Dedifferentiated amniotic fluid mesenchymal stem cell (primary cell): Measurements from ENCODE around the gene C1orf94.

Experiments
- DNase-seq: peaks from one replicate; pipeline ENCODE4 v3.0.0-alpha.2; 2016; ENCODE audit errors: extremely low spot score

The C1orf94 gene

DNA sequence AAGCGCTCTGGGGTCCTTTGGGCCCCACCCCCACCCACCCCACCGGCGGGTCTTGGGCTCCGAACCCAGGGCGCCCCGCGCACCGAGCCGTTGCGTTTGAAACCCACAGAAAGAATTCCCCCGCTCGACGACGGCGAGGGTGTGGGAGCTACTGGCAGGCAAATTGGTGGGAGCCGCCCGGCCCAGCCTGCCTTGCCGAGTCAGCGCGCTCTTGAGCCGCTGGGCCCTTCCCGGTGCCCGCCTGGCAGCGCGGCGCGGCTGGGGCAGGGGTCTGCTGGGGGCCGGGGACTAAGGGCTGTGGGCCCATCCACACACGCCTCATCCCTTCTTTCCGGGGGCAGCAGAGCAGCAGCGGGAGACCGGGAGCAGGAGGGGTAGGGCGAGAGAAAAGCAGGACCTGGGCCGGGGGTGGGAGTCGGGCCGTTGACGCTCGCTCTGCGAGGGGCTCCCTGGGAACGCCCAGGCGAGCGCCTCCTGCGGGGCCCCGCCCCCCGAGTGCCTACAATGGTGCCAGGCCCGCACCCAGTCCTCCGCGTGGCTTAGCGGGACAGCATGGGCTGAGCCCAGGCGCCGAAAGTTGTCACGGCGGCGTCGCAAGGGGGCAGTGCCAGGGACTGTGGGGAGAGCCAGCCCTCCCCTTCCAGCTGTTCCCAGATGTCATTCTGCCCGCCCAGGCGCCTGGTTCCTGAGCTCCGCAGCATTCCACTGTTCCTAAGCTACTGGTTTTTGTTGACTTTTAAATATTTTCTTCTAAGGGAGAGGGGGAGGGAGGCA is at the start of gene C1orf94:
TSS of gene C1orf94 (plus strand) at position 78 of the 774 bp plus-strand sequence. CDS start 883 bp downstream, outside the sequence.
- DNase-seq: no peak

- DNase-seq: no peak
Measured at GRCh38 chr1:34127006-34128000, 49.4 kb upstream of the C1orf94 start.

- DNase-seq: no peak
Measured at GRCh38 chr1:34128186-34128889, 48.4 kb upstream of the C1orf94 start.

GRCh38 chr1:34129630-34130029 is 47.1 kb upstream of the C1orf94 start:
- no peak for DNase-seq

DNA sequence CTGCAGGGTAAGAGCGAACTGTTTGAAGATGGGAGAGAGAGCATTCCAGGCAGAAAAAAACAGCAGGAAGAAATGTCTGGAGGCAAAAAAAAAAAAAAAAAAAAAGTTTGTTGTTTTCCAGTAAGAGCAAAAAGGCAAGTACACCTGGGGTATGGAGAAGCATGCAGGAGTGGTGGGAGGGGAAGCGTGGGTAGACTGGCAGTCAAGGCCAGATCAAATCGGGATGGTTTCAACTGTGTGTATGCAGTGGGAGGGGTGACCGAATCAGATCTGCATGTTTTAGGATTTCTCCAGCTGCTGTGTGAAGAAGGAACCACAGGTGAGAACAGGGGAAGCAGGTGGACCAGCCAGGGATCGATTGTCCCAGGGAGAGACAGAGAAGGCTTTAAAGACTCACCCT is 46.4 kb upstream of the C1orf94 start:
- no peak for DNase-seq

- no peak for DNase-seq
Measured at GRCh38 chr1:34131396-34132160, 45.1 kb upstream of the C1orf94 start.

- no peak for DNase-seq
Measured at GRCh38 chr1:34132161-34132420, 44.6 kb upstream of the C1orf94 start.

DNA sequence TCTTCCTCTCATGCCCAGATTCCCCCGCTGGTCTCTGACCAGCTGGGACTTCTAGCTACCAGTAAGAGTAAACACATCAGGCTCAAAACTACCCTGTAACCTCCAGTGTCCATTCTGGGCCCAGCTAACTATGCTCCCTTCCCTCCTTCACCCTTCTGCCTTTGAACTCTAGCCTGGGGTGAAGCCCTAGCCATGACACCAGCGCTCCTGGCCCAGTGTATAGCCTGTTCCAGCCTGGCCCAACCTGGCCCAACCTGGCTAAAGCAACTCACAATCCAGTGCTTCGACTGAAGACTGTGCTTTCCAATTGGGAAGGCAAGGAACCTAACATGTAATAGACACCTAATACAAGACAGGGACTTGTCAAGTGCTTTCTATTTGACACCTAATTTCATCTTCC is 39.3 kb upstream of the C1orf94 start:
- no peak for DNase-seq

- DNase-seq: no peak
Measured at GRCh38 chr1:34140011-34140676, 36.6 kb upstream of the C1orf94 start.

GRCh38 chr1:34143975-34144374 is 32.7 kb upstream of the C1orf94 start:
- no peak for DNase-seq

DNA sequence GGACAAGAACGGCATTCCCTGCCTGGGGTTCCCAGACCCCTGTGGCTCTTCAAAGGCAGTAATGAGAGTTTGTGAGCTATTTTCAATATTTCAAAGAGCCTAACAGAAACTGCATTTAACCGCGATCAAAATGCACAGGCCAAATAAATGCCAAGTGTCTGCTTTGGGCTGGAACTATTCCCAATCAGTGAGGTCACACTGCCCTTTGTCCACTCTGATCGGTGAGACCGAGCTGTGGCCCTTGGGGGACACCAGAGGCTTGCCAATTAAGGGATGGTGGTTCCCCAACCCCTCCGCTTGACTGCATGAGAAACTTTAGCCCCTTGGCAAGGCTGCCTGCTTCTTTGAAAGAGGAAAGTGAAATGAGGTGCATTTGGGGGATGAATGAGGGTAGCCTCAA is 31.9 kb upstream of the C1orf94 start:
- DNase-seq: no peak

- no peak for DNase-seq
Measured at GRCh38 chr1:34147301-34147700, 29.4 kb upstream of the C1orf94 start.

DNA sequence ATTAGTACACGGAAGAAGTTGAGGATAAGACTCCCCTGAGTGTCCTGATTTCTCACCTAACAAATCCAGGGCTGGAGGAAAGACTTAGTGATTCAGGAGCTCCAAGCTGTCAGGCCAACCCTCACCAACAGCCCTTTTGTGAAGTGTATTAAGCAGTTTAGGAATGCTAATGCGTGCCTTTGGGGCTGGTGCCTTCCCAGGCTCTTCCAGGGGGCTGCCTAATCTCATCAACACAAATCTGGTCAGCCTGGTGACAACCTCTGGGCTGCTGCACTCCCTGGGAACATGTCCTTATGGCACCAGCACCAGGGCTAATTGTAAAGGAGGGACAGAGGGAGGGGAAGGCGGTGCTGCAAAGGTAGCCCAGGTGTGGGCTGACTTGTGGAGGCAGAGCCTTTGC is 27.2 kb upstream of the C1orf94 start:
- no peak for DNase-seq

GRCh38 chr1:34153246-34153645 is 23.5 kb upstream of the C1orf94 start:
- no peak for DNase-seq

DNA sequence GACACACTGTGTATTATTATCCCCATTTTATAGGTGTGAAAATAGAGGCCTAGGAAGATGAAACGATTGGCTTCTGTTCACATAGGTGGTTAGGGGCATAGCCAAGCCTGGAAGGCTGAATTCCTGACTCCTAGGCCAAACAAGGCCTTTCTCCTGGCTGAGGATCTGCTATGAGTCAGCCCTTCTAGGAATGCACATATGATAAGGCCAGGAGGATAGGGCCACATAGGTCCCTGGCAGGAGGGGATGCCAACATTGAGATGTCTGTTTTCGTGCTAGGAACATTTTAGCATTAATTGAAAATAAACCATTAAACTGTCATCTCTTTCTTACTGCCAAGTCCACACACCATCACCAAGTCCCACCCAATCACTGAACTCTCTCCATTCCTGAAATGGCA is 20.8 kb upstream of the C1orf94 start:
- no peak for DNase-seq

- no peak for DNase-seq
Measured at GRCh38 chr1:34156739-34157138, 20.0 kb upstream of the C1orf94 start.

DNA sequence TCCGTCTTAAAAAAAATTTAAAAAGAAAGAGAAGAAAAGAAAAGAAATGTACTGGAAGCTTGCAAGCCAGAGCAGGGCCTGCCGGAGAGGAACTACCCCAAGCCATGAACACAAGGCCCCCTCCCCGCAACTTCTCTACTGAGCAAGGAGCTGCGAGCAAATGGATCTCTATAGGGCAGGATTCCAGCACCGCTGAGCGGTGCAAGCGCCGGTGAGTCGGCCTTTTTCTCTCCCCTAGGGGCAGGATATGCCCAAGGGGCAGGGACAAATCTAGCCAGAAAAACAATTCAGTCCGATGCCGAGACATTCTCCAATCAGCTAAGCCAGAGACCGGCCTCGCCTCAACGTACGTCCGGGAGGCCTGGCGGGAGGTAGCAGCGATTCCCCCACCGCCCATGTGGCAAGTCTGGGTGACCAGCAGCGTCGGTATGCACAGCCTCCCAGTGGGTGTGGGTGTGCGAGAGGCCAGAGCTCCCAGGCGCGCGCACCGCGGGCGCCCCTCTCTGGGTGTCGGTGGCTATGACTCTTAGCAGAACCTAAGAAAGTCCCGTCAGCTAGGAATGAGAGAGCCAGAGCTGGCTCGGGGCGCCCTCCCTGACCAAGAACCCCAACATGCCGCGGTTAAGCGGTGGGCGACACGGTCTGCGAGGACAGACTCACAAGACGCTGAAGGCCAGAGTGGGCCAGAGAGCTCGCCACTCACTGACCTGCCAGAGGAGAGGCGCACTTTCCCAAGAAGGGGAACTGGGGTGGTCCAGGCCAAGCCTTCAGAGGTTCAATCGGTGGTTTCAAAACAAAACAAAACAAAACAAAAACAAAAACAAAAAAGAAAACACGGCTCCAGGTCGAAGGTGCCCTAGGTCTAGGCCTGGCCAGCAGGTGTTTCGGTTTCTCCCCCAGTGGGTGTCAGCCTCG is 13.6 kb upstream of the C1orf94 start:
- peak; percentile 72 for DNase-seq

DNA sequence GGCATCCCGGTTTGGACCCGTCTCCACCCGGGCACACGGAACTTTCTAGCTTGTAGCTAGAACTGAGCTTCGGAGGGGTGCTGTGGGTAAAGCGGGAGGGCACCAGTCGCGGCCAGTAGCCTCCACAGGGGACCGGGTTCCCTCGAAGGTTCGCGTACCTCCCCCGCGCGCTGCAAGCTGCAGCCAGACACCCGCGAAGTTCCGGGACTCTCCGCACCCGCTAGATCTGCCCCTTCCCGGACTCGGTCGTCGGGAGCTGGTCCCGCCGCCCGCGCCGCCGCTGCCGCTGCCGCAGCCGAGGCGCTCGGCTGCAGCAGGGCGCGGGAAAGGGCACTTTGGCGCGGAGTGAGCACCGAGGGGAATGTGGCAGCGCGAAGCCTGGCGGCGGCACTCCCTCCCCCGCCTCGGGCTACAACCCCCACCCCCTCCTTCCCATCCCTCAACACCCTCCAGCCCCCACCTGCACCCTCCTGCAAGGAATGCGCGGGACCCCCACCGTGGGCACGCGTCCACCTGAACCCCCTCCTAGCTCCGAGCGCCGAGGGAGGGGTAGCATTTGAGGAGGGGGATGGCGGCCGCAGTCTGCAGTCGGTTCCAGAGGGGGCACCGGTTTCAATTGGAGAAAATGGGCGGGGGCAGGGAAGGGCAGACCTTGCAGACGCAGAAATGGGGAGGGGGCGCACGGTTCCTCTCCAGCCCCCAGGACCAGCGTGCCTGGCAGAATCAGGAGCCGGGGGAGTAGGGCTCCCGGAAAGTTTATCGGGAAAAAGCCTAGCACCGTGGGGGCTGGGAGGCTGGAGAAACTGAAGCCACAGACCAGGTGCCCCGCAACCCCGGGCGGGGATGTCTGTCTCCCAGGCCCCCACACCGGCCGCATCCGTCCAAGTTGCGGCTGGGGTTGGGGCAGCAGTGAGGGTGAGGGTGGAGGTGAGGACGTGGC is 12.6 kb upstream of the C1orf94 start:
- no peak for DNase-seq
